HG02642 (cell line): ENCODE results near the gene WBP2.
A peak's percentile ranks its signal among the peaks of the same experiment; 100 is the strongest.
"Not testable (repeated sequence)": the region's sequence is repeated elsewhere in the genome, so short reads cannot be mapped to it uniquely, and the experiment has no call there.

Source experiments
- ATAC-seq: cut with Tn5 transposase; IDR thresholded peaks from one replicate; pipeline ENCODE4 v1.9.1; 2021; ENCODE audit warnings: mild to moderate bottlenecking; ENCODE audit not compliant: unreplicated experiment, poor library complexity

Gene WBP2

DNA sequence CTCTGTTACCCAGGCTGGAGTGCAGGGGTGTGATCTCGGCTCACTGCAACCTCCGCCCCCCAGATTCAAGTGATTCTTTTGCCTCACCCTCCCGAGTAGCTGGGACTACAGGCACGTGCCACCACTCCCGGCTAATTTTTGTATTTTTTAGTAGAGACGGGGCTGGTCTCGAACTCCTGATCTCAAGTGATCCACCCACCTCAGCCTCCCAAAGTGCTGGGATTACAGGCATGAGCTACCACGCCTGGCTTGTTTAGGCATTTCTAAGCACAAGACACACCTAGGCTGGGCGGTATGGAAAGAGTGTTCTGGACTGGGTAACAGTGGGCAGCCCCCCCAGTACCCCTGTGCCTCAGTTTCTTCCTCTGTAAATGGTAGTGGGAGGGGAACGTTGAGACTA lies 15.1 kb upstream of the WBP2 start:
- ATAC-seq: not testable (repeated sequence)

DNA sequence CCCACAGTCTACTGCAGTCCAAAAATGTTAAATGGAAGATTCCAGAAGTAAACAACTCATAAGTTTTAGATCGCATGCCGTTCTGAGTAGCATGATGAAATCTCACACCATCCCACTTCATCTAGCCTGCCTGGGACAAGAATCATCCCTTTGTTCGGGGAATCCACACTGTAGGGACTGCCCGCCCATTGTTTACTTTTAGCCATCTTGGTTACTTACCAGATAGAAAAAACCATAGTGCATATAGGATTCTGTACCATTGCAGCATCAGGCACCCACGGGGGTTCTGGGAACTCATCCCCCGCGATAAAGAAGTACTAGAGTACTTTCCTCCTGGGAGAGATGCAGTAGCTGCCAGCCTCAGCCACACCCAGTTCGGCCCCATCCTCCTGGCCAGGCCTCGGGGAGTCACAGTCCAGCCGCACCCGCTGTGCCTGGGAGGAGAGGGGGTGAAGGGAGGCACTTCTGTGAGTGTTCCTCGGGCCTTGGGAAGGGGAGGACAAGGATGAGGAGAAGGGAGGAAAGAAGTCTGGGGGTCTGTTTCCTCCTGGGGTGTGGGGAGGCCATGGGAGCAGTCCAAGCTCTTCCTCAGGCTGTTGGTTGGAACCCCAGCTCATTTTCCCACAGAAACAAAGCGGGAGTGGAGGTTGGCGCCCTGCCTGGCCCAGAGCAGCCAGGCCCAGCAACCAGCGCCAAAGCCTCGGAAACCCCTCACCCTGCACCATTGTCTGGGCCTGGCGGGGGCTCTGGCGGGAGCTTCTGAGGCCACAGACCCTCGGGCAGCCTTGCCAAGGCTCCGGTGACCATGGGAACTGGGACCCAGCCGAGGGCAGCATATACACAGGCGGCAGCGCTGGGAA lies 14.4 kb upstream of the WBP2 start:
- no peak for ATAC-seq

GRCh38 chr17:75868730-75869281 lies 13.7 kb upstream of the WBP2 start:
- not testable (repeated sequence) for ATAC-seq

DNA sequence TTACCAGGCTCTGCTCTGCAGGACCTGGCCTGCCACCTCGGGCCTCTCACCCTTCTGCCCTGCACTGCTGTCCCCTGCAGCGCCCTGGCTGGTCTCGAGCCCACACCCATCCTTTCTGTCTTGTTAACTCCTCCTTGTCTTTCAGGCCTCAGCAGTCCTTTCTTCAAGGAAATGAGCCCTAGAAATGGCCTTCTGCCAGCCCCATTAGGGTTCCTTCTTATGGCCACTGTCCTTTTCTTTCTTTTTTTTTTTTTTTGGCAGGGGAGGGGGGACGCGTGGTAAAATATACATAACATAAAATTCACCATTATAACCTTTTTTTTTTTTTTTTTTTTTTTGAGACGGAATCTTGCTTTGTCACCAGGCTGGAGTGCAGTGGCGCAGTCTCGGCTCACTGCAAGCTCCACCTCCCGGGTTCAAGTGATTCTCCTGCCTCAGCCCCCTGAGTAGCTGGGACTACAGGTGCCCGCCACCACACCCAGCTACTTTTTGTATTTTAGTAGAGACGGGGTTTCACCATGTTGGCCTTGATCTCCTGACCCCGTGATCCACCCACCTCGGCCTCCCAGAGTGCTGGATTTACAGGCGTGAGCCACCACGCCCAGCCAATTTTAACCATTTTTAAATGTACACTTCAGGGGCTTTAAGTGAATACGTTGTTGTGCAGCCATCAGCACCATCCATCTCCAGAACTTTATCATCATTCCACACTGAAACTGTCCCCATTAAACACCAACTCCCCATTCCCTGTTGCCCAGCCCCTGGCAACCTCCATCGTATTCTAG lies 10.5 kb upstream of the WBP2 start:
- ATAC-seq: not testable (repeated sequence)

DNA sequence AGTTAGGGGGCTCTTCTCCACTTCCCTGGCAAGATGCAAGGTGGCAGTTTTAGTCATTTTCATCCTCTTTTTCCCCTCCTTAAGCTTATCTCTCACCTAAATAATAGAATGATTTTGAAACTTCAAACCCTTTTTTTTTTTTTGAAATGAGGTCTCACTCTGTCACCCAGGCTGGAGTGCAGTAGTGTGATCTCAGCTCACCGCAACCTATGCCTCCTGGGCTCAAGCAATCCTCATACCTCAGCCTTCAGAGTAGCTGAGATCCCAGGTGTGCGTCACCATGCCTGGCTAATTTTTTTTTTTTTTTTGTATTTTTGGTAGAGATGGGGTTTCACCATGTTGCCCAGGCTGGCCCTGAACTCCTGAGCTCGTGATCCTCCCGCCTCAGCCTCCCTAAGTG lies 9.8 kb upstream of the WBP2 start:
- not testable (repeated sequence) for ATAC-seq

DNA sequence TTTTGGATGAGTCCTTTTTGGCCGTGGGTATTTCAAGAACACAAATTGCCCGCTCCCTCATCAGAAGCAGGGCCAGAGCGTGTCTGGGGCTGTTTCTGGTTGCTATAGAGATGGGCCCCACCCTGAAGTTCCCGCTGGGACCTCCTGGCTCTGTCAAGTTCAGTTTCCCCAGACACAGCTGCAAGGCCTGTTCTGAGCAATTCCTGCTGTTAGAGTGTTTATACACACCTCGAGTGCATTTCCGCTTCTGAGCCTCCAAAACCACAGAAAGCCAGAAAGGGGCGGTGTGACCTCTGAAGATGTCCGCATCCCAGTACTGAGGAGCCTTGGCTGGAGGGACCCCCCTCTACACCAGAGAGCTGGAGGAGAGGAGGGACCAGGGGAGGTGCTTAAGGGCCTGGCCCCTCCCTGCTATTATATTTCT lies 9.3 kb upstream of the WBP2 start:
- ATAC-seq: peak; percentile 80

DNA sequence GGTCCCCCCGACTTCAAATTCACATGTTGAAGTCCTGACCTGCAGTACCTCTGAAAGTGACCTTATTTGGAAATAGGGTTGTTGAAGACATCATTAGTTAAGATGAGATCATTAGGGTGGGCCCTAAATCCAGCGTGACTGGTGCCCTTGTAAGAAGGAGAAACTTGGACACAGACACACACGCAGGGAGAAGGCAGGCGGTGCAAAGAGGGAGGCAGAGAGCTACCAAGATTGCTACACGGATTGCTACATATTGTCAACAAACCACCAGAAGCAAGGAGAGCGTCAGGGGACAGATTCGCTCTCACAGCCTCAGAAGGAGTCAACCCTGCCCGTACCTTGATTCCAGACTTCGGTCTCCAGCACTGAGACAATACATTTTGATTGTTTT lies 6.8 kb upstream of the WBP2 start:
- no peak for ATAC-seq

GRCh38 chr17:75859358-75859757 lies 4.2 kb upstream of the WBP2 start:
- ATAC-seq: not testable (repeated sequence)

- no peak for ATAC-seq
Observed at GRCh38 chr17:75856062-75856756, 1.1 kb upstream of the WBP2 start.

DNA sequence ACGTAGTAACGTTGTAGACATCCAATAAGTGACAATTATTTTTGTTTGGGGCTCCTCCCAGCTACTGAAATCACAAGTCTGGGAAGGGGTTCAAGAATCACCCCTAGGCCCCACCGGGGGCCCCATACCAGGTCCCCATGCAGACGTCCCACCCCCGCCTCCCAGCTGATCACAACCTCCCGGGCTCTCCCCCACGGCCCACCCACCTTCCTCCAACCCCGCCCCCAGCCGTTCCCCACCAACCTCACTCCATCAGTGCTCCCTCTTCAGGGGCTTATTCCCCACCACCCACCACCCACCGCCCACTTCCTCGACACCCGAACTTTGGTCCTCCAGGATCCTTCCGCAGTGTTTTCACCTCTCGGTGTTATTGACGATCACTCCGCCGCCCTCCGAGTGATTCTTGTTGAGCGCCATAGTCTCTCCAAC lies 240 bp downstream of the WBP2 start:
- ATAC-seq: peak; percentile 0

GRCh38 chr17:75854101-75854748 lies 910 bp downstream of the WBP2 start:
- no peak for ATAC-seq

- no peak for ATAC-seq
Observed at GRCh38 chr17:75853433-75853832, 1.7 kb downstream of the WBP2 start.

DNA sequence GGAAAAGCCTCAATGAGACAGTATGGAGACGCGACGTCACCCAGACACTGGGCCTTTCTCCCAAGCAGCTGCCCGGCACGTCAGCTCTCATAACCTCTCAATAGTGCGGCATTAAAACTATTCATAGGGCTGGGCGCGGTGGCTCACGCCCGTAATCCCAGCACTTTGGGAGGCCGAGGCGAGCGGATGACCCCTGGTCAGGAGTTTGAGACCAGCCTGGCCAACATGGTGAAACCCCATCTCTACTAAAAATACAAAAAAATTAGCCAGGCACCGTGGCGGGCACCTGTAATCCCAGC lies 3.5 kb downstream of the WBP2 start:
- ATAC-seq: not testable (repeated sequence)

DNA sequence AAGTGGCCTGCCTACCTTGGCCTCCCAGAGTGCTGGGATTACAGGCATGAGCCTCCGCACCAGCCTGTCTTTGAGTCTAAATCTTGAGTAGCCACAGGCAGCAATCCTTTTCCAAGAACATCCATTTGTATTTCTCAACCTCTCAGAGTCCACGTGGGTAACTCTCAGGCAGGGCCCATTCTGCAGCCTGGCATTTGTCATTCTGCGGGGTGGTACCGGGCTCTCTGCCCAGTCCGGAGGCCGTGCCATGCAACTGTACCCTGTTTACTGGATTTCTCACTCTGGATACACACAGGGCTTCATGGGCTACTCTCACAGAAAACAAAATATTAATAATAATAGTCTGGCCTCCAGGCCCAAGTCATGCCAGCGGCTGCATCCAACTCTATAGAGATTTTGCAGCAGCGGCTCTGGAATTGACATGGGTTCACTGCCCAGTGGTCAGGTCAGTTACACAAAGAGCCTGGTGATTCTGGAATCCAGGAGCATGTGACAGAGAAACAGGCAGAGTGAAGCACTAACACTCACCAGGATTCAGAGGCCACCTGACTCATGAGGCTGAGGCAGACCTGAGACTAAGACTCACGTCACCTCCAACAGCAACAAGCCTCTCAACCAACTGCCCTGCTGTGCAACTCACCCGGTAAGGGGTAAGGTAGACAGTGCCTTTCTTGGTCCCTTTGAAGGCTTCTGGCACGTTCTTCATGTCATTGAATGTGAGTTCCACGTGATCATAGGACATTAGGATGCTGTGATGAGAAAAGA lies 4.0 kb downstream of the WBP2 start:
- no peak for ATAC-seq

DNA sequence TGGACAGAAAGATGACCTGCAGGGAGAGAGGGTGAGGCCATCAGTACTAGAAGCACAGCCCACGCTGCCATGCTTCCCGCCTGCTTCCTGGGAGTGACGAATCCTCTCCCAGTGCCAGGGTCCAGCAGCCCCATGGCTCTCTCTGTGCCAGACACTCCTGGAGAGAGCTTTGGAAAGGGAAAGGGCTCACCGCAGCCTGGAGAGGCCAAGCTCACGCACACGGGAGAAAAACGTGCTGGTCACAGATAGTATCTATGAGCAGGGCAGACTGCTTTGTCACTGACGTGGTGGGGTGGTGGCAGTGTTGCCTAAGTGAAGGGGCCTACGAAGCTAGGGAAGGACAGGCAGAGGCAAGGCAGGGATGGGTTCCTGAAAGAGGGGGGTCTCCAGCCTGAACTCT lies 5.4 kb downstream of the WBP2 start:
- no peak for ATAC-seq

GRCh38 chr17:75849279-75849646 lies 5.9 kb downstream of the WBP2 start:
- no peak for ATAC-seq

GRCh38 chr17:75848523-75849278 lies 6.4 kb downstream of the WBP2 start:
- no peak for ATAC-seq

DNA sequence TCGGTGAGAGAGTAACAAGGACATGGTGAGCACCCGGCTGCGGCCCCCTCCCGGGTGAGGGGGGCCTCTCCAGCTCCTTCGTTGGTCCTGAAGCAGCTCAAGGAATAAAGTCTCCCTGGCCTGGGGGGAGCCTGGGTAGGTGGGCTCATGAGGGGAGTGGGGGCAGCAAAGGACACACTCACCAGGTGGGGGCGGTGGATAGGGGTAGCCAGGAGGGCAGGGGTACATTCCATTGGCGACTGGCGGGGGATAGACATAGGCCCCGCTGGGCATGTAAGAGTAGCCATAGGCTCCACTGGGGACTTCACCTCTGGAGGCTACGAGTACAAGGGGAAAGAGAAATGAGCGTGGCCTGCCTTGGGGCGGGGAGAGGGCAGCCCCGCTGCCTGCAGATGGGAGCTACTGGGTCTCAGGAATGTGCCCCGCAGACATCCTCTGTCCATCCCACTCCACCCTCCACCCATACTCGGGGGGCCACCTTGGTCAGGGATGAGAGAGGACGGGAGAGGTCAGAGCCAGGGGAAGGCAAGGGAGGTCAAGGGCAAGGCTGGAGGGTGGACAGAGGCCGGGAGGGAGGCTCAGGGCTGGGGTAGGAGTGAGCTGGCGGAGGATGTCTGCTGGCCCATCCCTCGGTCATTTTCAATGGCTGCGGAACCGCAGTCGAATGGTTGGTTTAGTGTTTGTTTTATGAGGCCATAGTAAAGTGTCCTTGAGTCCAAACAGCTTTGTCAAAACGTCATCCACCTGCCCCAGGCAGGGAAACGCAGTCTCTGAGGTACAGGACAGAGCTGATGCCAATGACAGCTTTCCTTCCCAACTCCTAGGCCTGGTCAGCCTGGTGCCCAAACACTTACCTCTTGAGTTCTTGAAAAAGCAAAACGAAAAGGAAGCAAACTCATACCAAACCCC lies 7.3 kb downstream of the WBP2 start:
- ATAC-seq: no peak
